BE2C (cell line): ENCODE measurements around the gene MIPEP.

Source experiments
- DNase-seq: peaks from one replicate; pipeline ENCODE4 v3.0.0-alpha.2; 2020
- H3K27me3 ChIP-seq: fragments of 250-450 bp; sonication (Bioruptor Pico); 2 replicates; pipeline ENCODE4 v1.5.1; 2020; ENCODE audit warnings: mild to moderate bottlenecking
- H3K36me3 ChIP-seq: fragments of 250-450 bp; sonication (Bioruptor Pico); 2 replicates; pipeline ENCODE4 v1.5.1; 2020; ENCODE audit warnings: mild to moderate bottlenecking
- H3K4me1 ChIP-seq: fragments of 250-450 bp; sonication (Bioruptor Pico); 2 replicates; pipeline ENCODE4 v1.5.1; 2020
- H3K4me3 ChIP-seq: 2 replicates; pipeline ENCODE4 v1.5.1; 2011; ENCODE audit warnings: low read depth, low read length
- H3K9me3 ChIP-seq: fragments of 250-450 bp; sonication (Bioruptor Pico); 2 replicates; pipeline ENCODE4 v1.5.1; 2020
- TF ChIP-seq, protein P1 (sequence below): IDR thresholded peaks from 2 replicates; pipeline ENCODE4 v1.5.1; 2012; ENCODE audit warnings: mild to moderate bottlenecking, low read depth, low read length

The MIPEP gene

GRCh38 chr13:23740002-23740401 lies 149.2 kb downstream of the MIPEP start:
- Histone ChIP-seq H3K27me3 (no peaks in the 10 kb centered on the region), H3K36me3 (no peaks in the 10 kb centered on the region), H3K4me1 (no peaks in the 10 kb centered on the region), H3K9me3 (no peaks in the 10 kb centered on the region), H3K4me3 (no peak overlapping the region)
- TF ChIP-seq, protein P1, sequence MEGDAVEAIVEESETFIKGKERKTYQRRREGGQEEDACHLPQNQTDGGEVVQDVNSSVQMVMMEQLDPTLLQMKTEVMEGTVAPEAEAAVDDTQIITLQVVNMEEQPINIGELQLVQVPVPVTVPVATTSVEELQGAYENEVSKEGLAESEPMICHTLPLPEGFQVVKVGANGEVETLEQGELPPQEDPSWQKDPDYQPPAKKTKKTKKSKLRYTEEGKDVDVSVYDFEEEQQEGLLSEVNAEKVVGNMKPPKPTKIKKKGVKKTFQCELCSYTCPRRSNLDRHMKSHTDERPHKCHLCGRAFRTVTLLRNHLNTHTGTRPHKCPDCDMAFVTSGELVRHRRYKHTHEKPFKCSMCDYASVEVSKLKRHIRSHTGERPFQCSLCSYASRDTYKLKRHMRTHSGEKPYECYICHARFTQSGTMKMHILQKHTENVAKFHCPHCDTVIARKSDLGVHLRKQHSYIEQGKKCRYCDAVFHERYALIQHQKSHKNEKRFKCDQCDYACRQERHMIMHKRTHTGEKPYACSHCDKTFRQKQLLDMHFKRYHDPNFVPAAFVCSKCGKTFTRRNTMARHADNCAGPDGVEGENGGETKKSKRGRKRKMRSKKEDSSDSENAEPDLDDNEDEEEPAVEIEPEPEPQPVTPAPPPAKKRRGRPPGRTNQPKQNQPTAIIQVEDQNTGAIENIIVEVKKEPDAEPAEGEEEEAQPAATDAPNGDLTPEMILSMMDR, result no peak
- DNase-seq, result no peak

DNA sequence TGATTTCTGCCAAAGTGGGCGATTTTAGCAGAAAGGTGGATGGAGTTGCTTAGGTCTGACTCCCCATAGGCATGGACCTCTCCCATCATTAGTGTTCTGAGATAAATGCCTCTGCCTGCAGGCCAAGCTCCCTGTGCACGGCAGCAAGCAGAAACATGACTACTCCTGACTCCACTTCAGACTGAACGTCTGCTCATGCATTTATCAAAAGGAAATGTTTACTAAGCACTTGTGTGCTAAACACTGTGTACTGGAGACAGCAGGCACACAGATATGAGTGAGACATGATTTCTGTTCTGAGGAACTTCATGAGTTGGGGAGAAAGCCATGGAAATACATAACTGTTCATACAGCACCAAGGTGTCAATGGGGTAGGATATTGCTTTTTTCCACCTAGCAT lies 149.6 kb downstream of the MIPEP start:
- Histone ChIP-seq H3K36me3 (no peaks in the 10 kb centered on the region), H3K9me3 (no peaks in the 10 kb centered on the region), H3K4me3 (no peak overlapping the region), H3K27me3 (no peaks in the 10 kb centered on the region), H3K4me1 (no peaks in the 10 kb centered on the region)
- DNase-seq, result no peak
- TF ChIP-seq, protein P1, result no peak

- H3K9me3 ChIP-seq, result no peaks in the 10 kb centered on the region
- H3K36me3 ChIP-seq, result no peaks in the 10 kb centered on the region
- no peaks in the 10 kb centered on the region for H3K4me1 ChIP-seq
- TF ChIP-seq, protein P1, result no peak
- H3K27me3 ChIP-seq, result no peaks in the 10 kb centered on the region
- DNase-seq, result no peak
- H3K4me3 ChIP-seq, result no peak overlapping the region
Measured at GRCh38 chr13:23736541-23736940, 152.7 kb downstream of the MIPEP start.

DNA sequence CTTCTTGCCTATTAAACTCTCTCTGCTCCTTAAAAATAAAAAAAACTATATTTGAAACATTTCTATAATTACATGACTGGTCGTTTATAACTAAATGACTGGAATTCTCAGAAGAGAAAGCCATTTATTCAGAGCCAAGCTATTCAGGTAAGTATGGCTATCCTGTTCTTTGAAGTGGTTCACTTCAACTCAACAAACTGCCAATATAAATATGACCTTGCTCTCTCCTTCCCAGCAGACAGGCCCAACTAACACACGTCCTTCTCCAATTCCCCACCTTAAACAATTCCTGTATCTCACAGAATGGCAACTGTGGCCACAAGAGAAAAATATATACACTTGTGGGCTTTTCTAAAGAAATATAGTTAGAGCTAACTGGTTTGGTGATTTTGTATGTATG lies 153.9 kb downstream of the MIPEP start:
- H3K27me3 ChIP-seq, result no peaks in the 10 kb centered on the region

DNA sequence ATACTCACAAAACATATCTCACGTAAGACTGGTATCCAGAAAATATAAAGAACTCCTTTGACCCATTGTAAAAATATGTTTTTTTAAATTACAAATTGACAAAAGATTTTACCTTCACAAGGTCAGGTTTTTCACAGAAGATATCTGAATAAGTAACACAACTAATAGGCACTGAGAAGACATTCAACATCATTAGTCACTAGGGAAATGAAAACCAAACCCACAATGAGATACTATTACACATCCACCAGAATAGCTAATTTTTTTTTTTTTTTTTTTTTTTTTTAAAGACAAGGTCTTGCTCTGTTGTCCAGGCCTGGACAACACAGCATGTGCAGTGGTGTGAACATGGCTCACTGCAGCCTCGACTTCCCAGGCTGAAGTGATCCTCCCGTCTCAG lies 157.5 kb downstream of the MIPEP start:
- no peaks in the 10 kb centered on the region for H3K4me1 ChIP-seq
- no peak for DNase-seq
- H3K36me3 ChIP-seq, result no peaks in the 10 kb centered on the region
- H3K9me3 ChIP-seq, result no peaks in the 10 kb centered on the region
- TF ChIP-seq, protein P1, result no peak
- no peak overlapping the region for H3K4me3 ChIP-seq
- H3K27me3 ChIP-seq, result no peaks in the 10 kb centered on the region

More for the DNA sequence above, 153.9 kb downstream of the MIPEP start:
- DNase-seq, result no peak
- no peaks in the 10 kb centered on the region for H3K9me3 ChIP-seq
- no peak overlapping the region for H3K4me3 ChIP-seq
- no peaks in the 10 kb centered on the region for H3K4me1 ChIP-seq
- TF ChIP-seq, protein P1, result no peak
- H3K36me3 ChIP-seq, result no peaks in the 10 kb centered on the region

GRCh38 chr13:23730251-23730650 lies 158.9 kb downstream of the MIPEP start:
- Histone ChIP-seq H3K4me3 (no peak overlapping the region), H3K4me1 (no peaks in the 10 kb centered on the region), H3K36me3 (no peaks in the 10 kb centered on the region), H3K9me3 (no peaks in the 10 kb centered on the region), H3K27me3 (no peaks in the 10 kb centered on the region)
- TF ChIP-seq, protein P1, result no peak
- no peak for DNase-seq
